ENCODE results near the gene PRKACA.
"Not testable (repeated sequence)": the region's sequence is repeated elsewhere in the genome, so short reads cannot be mapped to it uniquely, and the experiment has no call there.

Gene PRKACA

GRCh38 chr19:14150770-14151661, 33.5 kb upstream of the PRKACA start:
- Histone ChIP-seq H3K27ac (peak overlapping the region; percentile 85), H3K9me3 (ENCODE audit: low read depth, low read length) (no peaks in the 10 kb centered on the region), H3K36me3 (ENCODE audit: insufficient read depth, low read length) (peaks cover 27% of the 10 kb centered on the region; the same call in 1 of the 2 replicates), H3K4me3 (no peak overlapping the region), H3K9ac (ENCODE audit: insufficient read length) (no peak overlapping the region)
- TF ChIP-seq EZH2 (IDR thresholded peaks at IDR 0.05) = no peak
- no peak for TF ChIP-seq FOXP2 (optimal IDR thresholded peaks at IDR 0.05; ENCODE audit: control extremely low read depth, extremely low read length, insufficient read depth)
- no peak for TF ChIP-seq POLR2AphosphoS5 (IDR thresholded peaks at IDR 0.05; ENCODE audit: borderline replicate concordance, low read depth, low read length)
- DNase-seq (ENCODE audit: low read depth, low spot score) = no peak

- TF ChIP-seq POLR2AphosphoS5 (IDR thresholded peaks at IDR 0.05; ENCODE audit: borderline replicate concordance, low read depth, low read length) = no peak
- TF ChIP-seq FOXP2 (optimal IDR thresholded peaks at IDR 0.05; ENCODE audit: control extremely low read depth, extremely low read length, insufficient read depth) = no peak
- TF ChIP-seq EZH2 (IDR thresholded peaks at IDR 0.05) = no peak
- H3K36me3 ChIP-seq (ENCODE audit: insufficient read depth, low read length) = peaks cover 20% of the 10 kb centered on the region; the same call in 1 of the 2 replicates
- DNase-seq (ENCODE audit: low read depth, low spot score) = no peak
- H3K9ac ChIP-seq (ENCODE audit: insufficient read length) = no peak overlapping the region
- peak overlapping the region; percentile 85 for H3K27ac ChIP-seq
- H3K4me3 ChIP-seq = peak overlapping the region; percentile 3; the same call in 1 of the 2 replicates
- H3K9me3 ChIP-seq (ENCODE audit: low read depth, low read length) = no peaks in the 10 kb centered on the region
Observed at GRCh38 chr19:14150041-14150769, 32.6 kb upstream of the PRKACA start.

GRCh38 chr19:14149509-14149994, 32.0 kb upstream of the PRKACA start:
- H3K4me3 ChIP-seq = peak overlapping the region; percentile 3
- no peak for DNase-seq (ENCODE audit: low read depth, low spot score)
- H3K9me3 ChIP-seq (ENCODE audit: low read depth, low read length) = no peaks in the 10 kb centered on the region
- TF ChIP-seq FOXP2 (optimal IDR thresholded peaks at IDR 0.05; ENCODE audit: control extremely low read depth, extremely low read length, insufficient read depth) (no peak), EZH2 (IDR thresholded peaks at IDR 0.05) (no peak), POLR2AphosphoS5 (IDR thresholded peaks at IDR 0.05; ENCODE audit: borderline replicate concordance, low read depth, low read length) (no peak)
- peak overlapping the region; percentile 85 for H3K27ac ChIP-seq
- peak overlapping the region; percentile 45 for H3K9ac ChIP-seq (ENCODE audit: insufficient read length)
- H3K36me3 ChIP-seq (ENCODE audit: insufficient read depth, low read length) = peaks cover 15% of the 10 kb centered on the region; the same call in 1 of the 2 replicates

GRCh38 chr19:14148751-14149410, 31.3 kb upstream of the PRKACA start:
- TF ChIP-seq POLR2AphosphoS5 (IDR thresholded peaks at IDR 0.05; ENCODE audit: borderline replicate concordance, low read depth, low read length) = no peak; the same call in none of the 2 replicates
- TF ChIP-seq FOXP2 (optimal IDR thresholded peaks at IDR 0.05; ENCODE audit: control extremely low read depth, extremely low read length, insufficient read depth) = no peak
- TF ChIP-seq EZH2 (IDR thresholded peaks at IDR 0.05) = no peak
- Histone ChIP-seq H3K9me3 (ENCODE audit: low read depth, low read length) (no peaks in the 10 kb centered on the region), H3K27ac (peak overlapping the region; percentile 85; the same call in 1 of the 2 replicates), H3K9ac (ENCODE audit: insufficient read length) (no peak overlapping the region), H3K4me3 (0 out of 2 replicates have a peak overlapping the region, but pooled peaks have one; percentile 3), H3K36me3 (ENCODE audit: insufficient read depth, low read length) (peaks cover 15% of the 10 kb centered on the region; the same call in 1 of the 2 replicates)
- DNase-seq (ENCODE audit: low read depth, low spot score) = no peak

GRCh38 chr19:14147797-14148605, 30.4 kb upstream of the PRKACA start:
- Histone ChIP-seq H3K9me3 (ENCODE audit: low read depth, low read length) (no peaks in the 10 kb centered on the region), H3K4me3 (no peak overlapping the region), H3K9ac (ENCODE audit: insufficient read length) (no peak overlapping the region), H3K36me3 (ENCODE audit: insufficient read depth, low read length) (peaks cover 15% of the 10 kb centered on the region; the same call in 1 of the 2 replicates), H3K27ac (peak overlapping the region; percentile 50)
- peak; percentile 46; the same call in 1 of the 2 replicates for TF ChIP-seq POLR2AphosphoS5 (IDR thresholded peaks at IDR 0.05; ENCODE audit: borderline replicate concordance, low read depth, low read length)
- no peak for TF ChIP-seq EZH2 (IDR thresholded peaks at IDR 0.05)
- no peak for DNase-seq (ENCODE audit: low read depth, low spot score)

GRCh38 chr19:14146789-14147216, 29.2 kb upstream of the PRKACA start:
- Histone ChIP-seq H3K9me3 (ENCODE audit: low read depth, low read length) (no peaks in the 10 kb centered on the region), H3K4me3 (no peak overlapping the region), H3K27ac (no peak overlapping the region; the same call in 1 of the 2 replicates), H3K36me3 (ENCODE audit: insufficient read depth, low read length) (peaks cover 4% of the 10 kb centered on the region; the same call in 1 of the 2 replicates), H3K9ac (ENCODE audit: insufficient read length) (no peak overlapping the region)
- TF ChIP-seq POLR2AphosphoS5 (IDR thresholded peaks at IDR 0.05; ENCODE audit: borderline replicate concordance, low read depth, low read length) = no peak
- TF ChIP-seq FOXP2 (optimal IDR thresholded peaks at IDR 0.05; ENCODE audit: control extremely low read depth, extremely low read length, insufficient read depth) = no peak
- no peak for TF ChIP-seq EZH2 (IDR thresholded peaks at IDR 0.05)
- DNase-seq (ENCODE audit: low read depth, low spot score) = no peak

GRCh38 chr19:14146169-14146568, 28.6 kb upstream of the PRKACA start:
- H3K27ac ChIP-seq = peak overlapping the region; percentile 46; the same call in 1 of the 2 replicates
- not testable (repeated sequence) for H3K9ac ChIP-seq (ENCODE audit: insufficient read length); H3K9me3 ChIP-seq (ENCODE audit: low read depth, low read length); H3K36me3 ChIP-seq (ENCODE audit: insufficient read depth, low read length); H3K4me3 ChIP-seq; DNase-seq (ENCODE audit: low read depth, low spot score)
